ENCODE results near the gene DISC1. TPM values are rescaled to one million over a fixed set of nuclear protein-coding genes. Genes with fewer than 3 reads are reported as not detected.
"Not testable (repeated sequence)": the region's sequence is repeated elsewhere in the genome, so short reads cannot be mapped to it uniquely, and the experiment has no call there.

Gene DISC1
- polyA plus RNA-seq, 1 donor: 6.3 TPM

DNA sequence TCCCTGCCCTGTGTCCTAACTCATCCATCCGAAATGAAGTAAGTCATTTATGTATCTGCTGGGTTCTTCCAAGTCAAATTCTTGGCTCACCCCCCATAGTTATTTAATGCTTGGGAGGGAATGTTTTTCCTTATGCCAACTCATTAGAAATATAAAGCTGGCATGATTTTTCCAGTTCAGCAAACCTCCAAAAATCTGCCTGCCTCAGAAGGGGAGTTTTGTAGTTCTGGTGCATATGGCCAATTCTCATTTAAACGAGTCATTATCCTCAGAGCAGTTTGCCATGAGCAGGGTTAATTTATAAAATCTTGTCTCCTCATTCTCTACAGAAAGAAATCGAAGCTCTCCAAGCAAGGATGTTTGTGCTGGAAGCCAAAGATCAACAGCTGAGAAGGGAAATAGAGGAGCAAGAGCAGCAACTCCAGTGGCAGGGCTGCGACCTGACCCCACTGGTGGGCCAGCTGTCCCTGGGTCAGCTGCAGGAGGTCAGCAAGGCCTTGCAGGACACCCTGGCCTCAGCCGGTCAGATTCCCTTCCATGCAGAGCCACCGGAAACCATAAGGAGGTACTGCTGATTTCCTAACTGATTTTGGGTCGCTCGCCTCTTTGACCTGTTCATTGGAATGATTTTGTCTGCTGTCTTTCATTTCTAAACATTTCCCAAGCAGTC is 144.1 kb downstream of the DISC1 start:
- DNase-seq (ENCODE audit: low read depth): no peak

GRCh38 chr1:231774719-231775335 is 148.2 kb downstream of the DISC1 start:
- no peak for DNase-seq (ENCODE audit: low read depth)

- no peak for DNase-seq (ENCODE audit: low read depth)
These were observed 149.6 kb downstream of the DISC1 start for GRCh38 chr1:231776010-231776756.

- no peak for DNase-seq (ENCODE audit: low read depth)
These were observed 150.1 kb downstream of the DISC1 start for GRCh38 chr1:231776757-231777062.

DNA sequence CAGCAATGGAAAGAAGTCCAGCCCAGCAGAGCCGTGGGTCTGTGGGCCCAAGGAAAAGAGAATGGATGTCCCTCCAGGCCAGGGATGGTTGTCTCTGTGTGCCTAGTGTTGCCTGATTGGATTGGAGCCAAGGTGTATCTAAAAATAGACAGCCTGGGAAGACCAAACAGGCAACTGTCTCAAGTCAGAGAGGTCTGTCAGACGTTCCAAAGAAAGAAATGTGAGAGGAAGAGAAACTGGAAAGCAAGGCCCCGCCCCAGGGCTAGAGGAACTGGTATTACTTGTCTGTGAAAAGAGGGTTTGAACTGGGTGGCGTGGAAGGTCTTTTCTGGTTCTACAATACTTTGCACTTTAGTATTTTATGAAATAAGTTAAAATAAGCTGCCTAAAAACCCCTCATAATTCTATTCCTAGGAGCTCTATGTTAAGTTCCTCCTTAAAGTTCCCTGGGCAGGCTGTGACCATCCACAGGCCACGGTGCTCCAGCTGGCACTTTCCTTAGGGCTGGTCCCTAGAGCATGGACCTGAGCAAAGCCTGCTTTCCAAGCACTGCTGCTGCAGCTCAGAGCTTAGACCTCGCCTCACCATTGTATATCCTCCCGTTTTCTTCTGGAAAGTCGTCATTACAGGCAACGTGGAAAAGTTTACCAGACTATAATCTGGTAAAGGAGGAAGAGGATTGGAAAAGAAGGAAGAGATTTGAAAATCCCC is 151.6 kb downstream of the DISC1 start:
- DNase-seq (ENCODE audit: low read depth): no peak

DNA sequence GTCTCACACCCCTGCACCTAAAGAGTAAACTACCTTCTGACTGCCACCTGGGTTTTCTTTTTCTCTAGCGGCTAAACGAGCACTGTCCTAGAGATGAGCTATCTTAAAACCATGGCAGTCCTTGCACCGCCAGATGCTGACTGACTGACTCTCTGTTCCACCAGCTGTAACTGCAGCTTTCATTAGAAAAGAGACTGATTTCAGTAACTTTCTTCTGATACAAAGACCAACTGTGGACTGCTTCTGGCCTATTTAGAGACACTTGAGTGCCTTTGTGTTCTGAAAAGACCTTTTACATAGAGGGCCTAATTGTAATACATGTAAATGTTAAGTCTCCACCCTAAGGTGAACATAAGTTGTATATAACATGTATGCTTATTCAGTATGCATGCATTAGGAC is 152.5 kb downstream of the DISC1 start:
- no peak for DNase-seq (ENCODE audit: low read depth)

GRCh38 chr1:231781892-231782291 is 155.3 kb downstream of the DISC1 start:
- no peak for DNase-seq (ENCODE audit: low read depth)

DNA sequence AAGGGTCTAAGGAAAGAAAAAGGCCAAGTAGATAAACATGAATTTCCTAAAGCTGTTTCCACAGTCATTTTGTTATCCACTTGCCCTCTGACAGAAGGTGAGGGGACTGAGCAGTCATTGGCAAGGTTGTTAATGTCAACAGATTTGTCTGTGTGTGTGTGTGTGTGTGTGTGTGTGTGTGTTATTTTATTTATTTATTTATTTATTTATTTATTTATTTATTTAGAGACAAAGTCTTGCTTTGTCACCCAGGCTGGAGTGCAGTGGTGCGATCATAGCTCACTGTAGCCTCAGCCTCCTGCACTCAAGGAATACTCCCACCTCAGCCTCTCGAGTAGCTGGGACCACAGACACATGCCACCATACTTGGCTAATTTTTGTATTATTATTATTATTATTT is 158.5 kb downstream of the DISC1 start:
- not testable (repeated sequence) for DNase-seq (ENCODE audit: low read depth)

DNA sequence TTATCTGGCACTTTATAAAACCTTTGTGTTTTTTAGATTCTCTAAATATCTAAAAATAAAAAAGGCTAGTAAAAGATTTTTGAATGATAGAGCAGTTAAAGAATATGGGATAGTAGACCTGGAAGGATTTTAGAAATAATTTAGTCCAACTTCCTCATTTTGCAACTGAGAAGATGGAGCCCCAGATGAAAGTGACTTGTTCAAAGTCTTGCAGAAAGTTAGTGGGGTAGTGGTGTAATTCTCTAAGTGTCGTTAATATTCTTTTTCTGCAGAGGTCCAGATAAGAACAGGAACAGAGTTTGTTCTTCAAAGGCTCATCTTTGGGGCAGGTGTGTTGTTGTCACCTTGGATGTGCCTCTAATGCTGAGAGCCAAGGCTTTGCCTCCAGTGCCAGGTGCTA is 159.5 kb downstream of the DISC1 start:
- DNase-seq (ENCODE audit: low read depth): no peak

DNA sequence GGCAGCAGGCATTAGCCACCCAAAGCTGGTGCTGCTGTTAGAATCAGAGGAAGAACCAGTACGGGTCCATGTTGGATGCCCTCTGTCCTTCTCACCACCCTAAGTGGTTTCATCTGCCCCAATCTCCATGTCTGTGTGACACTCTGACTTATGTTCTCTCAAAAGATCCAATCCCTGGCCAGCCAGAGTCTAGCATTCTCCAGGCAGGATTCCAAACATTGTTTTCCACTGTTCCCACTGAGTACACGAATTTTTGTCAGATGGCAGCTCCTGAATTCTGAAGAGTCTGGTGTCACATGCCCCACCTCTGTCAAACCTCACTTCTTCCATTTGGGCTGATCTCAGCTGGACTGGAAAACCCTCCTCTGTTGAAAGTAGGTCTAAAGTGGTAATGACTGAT is 166.0 kb downstream of the DISC1 start:
- no peak for DNase-seq (ENCODE audit: low read depth)

GRCh38 chr1:231793893-231794292 is 167.3 kb downstream of the DISC1 start:
- DNase-seq (ENCODE audit: low read depth): no peak

- no peak for DNase-seq (ENCODE audit: low read depth)
These were observed 169.6 kb downstream of the DISC1 start for GRCh38 chr1:231796141-231796540.

GRCh38 chr1:231799363-231799986 is 172.9 kb downstream of the DISC1 start:
- no peak for DNase-seq (ENCODE audit: low read depth)

GRCh38 chr1:231800108-231800507 is 173.5 kb downstream of the DISC1 start:
- DNase-seq (ENCODE audit: low read depth): no peak

- no peak for DNase-seq (ENCODE audit: low read depth)
These were observed 174.5 kb downstream of the DISC1 start for GRCh38 chr1:231801042-231801585.

DNA sequence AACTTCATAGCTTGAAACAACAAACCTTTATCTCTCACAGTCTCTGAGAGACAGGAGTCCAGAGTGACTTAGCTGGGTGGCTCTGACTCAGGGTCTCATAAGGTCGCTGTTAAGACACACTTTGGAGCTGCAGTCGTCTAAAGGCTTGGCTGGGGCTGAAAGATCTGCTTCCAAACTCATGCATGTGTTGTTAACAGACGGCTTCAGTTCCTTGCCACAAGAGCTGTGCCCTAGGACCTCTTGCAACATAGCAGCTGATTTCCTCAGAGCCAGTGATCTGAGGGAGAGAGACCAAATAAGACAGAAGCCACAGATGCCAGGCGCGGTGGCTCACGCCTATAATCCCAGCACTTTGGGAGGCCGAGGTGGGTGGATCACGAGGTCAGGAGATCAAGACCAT is 176.8 kb downstream of the DISC1 start:
- DNase-seq (ENCODE audit: low read depth): no peak

- no peak for DNase-seq (ENCODE audit: low read depth)
These were observed 180.3 kb downstream of the DISC1 start for GRCh38 chr1:231806623-231807495.

DNA sequence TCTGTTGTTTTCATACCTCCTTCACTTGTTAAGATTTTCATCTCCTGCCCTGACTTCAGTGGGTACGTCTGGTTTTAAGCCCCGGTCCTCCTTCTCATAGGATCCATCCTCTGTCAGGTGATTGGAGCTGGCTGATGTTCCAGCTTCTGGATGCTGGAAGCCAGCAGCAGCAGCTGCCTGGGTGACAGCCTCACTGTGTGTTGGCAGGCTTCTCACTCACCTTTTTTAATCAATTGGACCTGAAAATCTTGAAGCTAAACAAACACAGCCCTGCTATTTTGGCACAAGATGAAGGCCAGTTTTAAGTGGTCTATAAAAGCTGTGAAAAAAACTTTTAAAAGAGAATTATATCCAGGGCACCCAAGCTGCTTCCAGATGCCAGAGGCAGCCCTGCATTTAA is 181.0 kb downstream of the DISC1 start:
- DNase-seq (ENCODE audit: low read depth): no peak

GRCh38 chr1:231808116-231808515 is 181.5 kb downstream of the DISC1 start:
- DNase-seq (ENCODE audit: low read depth): no peak

DNA sequence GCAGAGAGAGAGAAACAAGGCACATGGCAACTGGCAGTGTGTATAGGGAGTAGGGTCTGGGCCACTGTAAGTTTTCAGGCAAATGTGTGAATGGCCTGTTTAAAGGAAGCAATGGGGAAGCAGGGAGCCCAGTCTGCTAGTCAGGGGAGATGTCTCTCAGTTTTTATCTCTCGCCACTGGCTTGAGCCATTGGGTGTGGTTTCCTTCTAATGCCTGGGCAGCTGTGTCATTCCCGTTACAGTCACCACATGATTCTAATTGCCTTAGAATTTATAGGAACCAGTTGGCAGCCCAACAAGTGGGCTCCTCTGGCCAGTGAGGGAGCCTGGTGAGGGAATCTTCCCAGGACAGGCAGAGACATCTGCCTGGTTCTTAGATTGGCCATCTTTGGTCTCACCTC is 182.4 kb downstream of the DISC1 start:
- DNase-seq (ENCODE audit: low read depth): no peak

- no peak for DNase-seq (ENCODE audit: low read depth)
These were observed 183.8 kb downstream of the DISC1 start for GRCh38 chr1:231810415-231810814.
